ENCODE data around the gene EPC2. TPM values are rescaled to one million over a fixed set of nuclear protein-coding genes. Genes with fewer than 3 reads are reported as not detected.

Gene EPC2
- total RNA-seq, 3 donors from 2014 or later = 23.4 to 36.3 (median 29.2) TPM

GRCh38 chr2:148745151-148745851 lies 100.8 kb downstream of the EPC2 start:
- DNase-seq (no peak), ATAC-seq (no peak)
- no peak for TF ChIP-seq CTCF (IDR thresholded peaks at IDR 0.05)
- Histone ChIP-seq H3K9me3 (no peaks in the 10 kb centered on the region), H3K4me3 (no peak overlapping the region), H3K4me1 (ENCODE audit: low read depth) (peaks cover 4% of the 10 kb centered on the region), H3K36me3 (ENCODE audit: low read depth) (no peaks in the 10 kb centered on the region)
- intact Hi-C loops (cut with DNase I, micrococcal nuclease) = no loop called here

- intact Hi-C loops (cut with DNase I, micrococcal nuclease) = no loop called here
- DNase-seq (no peak), ATAC-seq (peak; percentile 42)
- H3K4me1 ChIP-seq (ENCODE audit: low read depth) = peaks cover 4% of the 10 kb centered on the region
- H3K36me3 ChIP-seq (ENCODE audit: low read depth) = no peaks in the 10 kb centered on the region
- H3K4me3 ChIP-seq = no peak overlapping the region
- H3K9me3 ChIP-seq = no peaks in the 10 kb centered on the region
- TF ChIP-seq CTCF (IDR thresholded peaks at IDR 0.05) = no peak
These were observed 102.4 kb downstream of the EPC2 start for GRCh38 chr2:148746973-148747372.

GRCh38 chr2:148751907-148752306 lies 107.4 kb downstream of the EPC2 start:
- no peak for DNase-seq
- Histone ChIP-seq H3K36me3 (ENCODE audit: low read depth) (no peaks in the 10 kb centered on the region), H3K4me1 (ENCODE audit: low read depth) (no peaks in the 10 kb centered on the region), H3K9me3 (no peaks in the 10 kb centered on the region), H3K4me3 (no peak overlapping the region)
- ATAC-seq = no peak
- TF ChIP-seq CTCF (IDR thresholded peaks at IDR 0.05) = no peak
- intact Hi-C loops (cut with DNase I, micrococcal nuclease) = no loop called here

- Histone ChIP-seq H3K4me1 (ENCODE audit: low read depth) (no peaks in the 10 kb centered on the region), H3K36me3 (ENCODE audit: low read depth) (no peaks in the 10 kb centered on the region), H3K9me3 (no peaks in the 10 kb centered on the region), H3K4me3 (no peak overlapping the region)
- ATAC-seq = no peak
- TF ChIP-seq CTCF (IDR thresholded peaks at IDR 0.05) = no peak
- DNase-seq = no peak
- intact Hi-C loops (cut with DNase I, micrococcal nuclease) = no loop called here
These were observed 108.4 kb downstream of the EPC2 start for GRCh38 chr2:148752977-148753376.

GRCh38 chr2:148754864-148755263 lies 110.3 kb downstream of the EPC2 start:
- no peak for ATAC-seq
- Histone ChIP-seq H3K4me1 (ENCODE audit: low read depth) (no peaks in the 10 kb centered on the region), H3K9me3 (no peaks in the 10 kb centered on the region), H3K4me3 (no peak overlapping the region), H3K36me3 (ENCODE audit: low read depth) (no peaks in the 10 kb centered on the region)
- no peak for DNase-seq
- intact Hi-C loops (cut with DNase I, micrococcal nuclease) = no loop called here
- no peak for TF ChIP-seq CTCF (IDR thresholded peaks at IDR 0.05)
